HCT116 (cell line): ENCODE measurements around the gene HOXC11. TPM values are rescaled to one million over a fixed set of nuclear protein-coding genes. Genes with fewer than 3 reads are reported as not detected.

Experiments used
- ATAC-seq: fragments of 200-7000 bp; cut with Tn5 transposase; 2 replicates; pipeline ENCODE4 v1.9.1; 2020; ENCODE audit warnings: mild to moderate bottlenecking, moderate library complexity
- BruUV-seq: library from RNA; stranded (reverse); fragments of 400-500 nt; replicated peaks from 2 replicates; lab custom pipeline; 2021; lab: Mats Ljungman, UMichigan
- CTCF ChIA-PET: fragments of 300-600 bp; sonication (Branson Sonifier 250); formaldehyde crosslinking; loops from one replicate; lab custom pipeline; 2021; ENCODE audit warnings: antibody characterized with exemption; lab: Charles Lee
- POLR2A ChIA-PET: fragments of 300-600, 350-600 bp; sonication (Branson Sonifier 250); formaldehyde crosslinking; loops from one replicate; lab custom pipeline; 2021; ENCODE audit warnings: antibody characterized with exemption; lab: Charles Lee
- RAD21 ChIA-PET, 2 experiments: fragments of 300-600 bp; sonication (Branson Sonifier 250); formaldehyde crosslinking; loops; one replicate each; lab custom pipeline; 2023; ENCODE audit warnings: low total read pairs in 2 of 2; ENCODE audit not compliant: uncharacterized antibody in 2 of 2, unreplicated experiment in 2 of 2, low non-redundant PET in 1 of 2; lab: Charles Lee
- DNase-seq: peaks from one replicate; pipeline ENCODE4 v3.0.0-alpha.2; 2010; ENCODE audit warnings: low read depth, low spot score
- H2AFZ ChIP-seq: fragments of 200-600 bp; shearing (Covaris generic), sonication (generic); 2 replicates; pipeline ENCODE4 v1.6.1; 2017; ENCODE audit warnings: low read depth, mixed run types, mixed read lengths, antibody characterized with exemption, low read length; ENCODE audit not compliant: poor library complexity, severe bottlenecking
- H3K27ac ChIP-seq: 2 replicates; pipeline ENCODE4 v1.5.1; 2012; ENCODE audit warnings: low read depth, low read length
- H3K27me3 ChIP-seq: fragments of 200-600 bp; sonication (generic); 2 replicates; pipeline ENCODE4 v1.6.1; 2016; ENCODE audit warnings: mixed run types, low read length, mixed read lengths; ENCODE audit not compliant: insufficient read depth
- H3K36me3 ChIP-seq, 2 experiments: fragments of 200-500 bp in 1 of 2; fragments of 200-600 bp in 1 of 2; sonication (Bioruptor generic) in 1 of 2; sonication (generic) in 1 of 2; 2 replicates each; pipeline versions ENCODE4 v1.5.1 to v1.6.1; 2014 to 2016; ENCODE audit warnings: low read length in 2 of 2, inconsistent platforms in 1 of 2, mixed read lengths in 1 of 2, mixed run types in 1 of 2; ENCODE audit not compliant: insufficient read depth in 2 of 2, control insufficient read depth in 1 of 2
- H3K4me1 ChIP-seq, 2 experiments: fragments of 200-600 bp in 1 of 2; sonication (generic) in 1 of 2; 2 replicates each; pipeline versions ENCODE4 v1.5.1 to v1.6.1; 2012 to 2017; ENCODE audit warnings: low read length in 2 of 2, inconsistent platforms in 1 of 2, mild to moderate bottlenecking in 1 of 2, mixed read lengths in 1 of 2, mixed run types in 1 of 2, moderate library complexity in 1 of 2; ENCODE audit not compliant: insufficient read depth in 2 of 2, control insufficient read depth in 1 of 2
- H3K4me2 ChIP-seq: fragments of 200-600 bp; sonication (generic); 2 replicates; pipeline ENCODE4 v1.6.1; 2017; ENCODE audit warnings: mixed run types, low read length, mixed read lengths
- H3K4me3 ChIP-seq, 2 experiments: fragments of 200-600 bp in 1 of 2; sonication (generic) in 1 of 2; replicated peaks in 1 of 2; 2 replicates each; pipeline ENCODE4 v1.5.1; 2011 to 2016; ENCODE audit warnings: low read length in 2 of 2, control low read depth in 1 of 2, low read depth in 1 of 2, mild to moderate bottlenecking in 1 of 2, mixed read lengths in 1 of 2, mixed run types in 1 of 2
- H3K79me2 ChIP-seq: fragments of 200-600 bp; sonication (generic); 2 replicates; pipeline ENCODE4 v1.6.1; 2017; ENCODE audit warnings: mild to moderate bottlenecking, mixed run types, low read length, moderate library complexity, mixed read lengths; ENCODE audit not compliant: insufficient read depth
- H3K9ac ChIP-seq: fragments of 200-600 bp; sonication (generic); 2 replicates; pipeline ENCODE4 v1.6.1; 2016; ENCODE audit warnings: low read length, mixed read lengths
- H3K9me2 ChIP-seq: fragments of 200-600 bp; sonication (generic), shearing (Covaris generic); 2 replicates; pipeline ENCODE4 v1.6.1; 2017; ENCODE audit warnings: mixed run types, mild to moderate bottlenecking, moderate library complexity; ENCODE audit not compliant: insufficient read depth
- H3K9me3 ChIP-seq, 2 experiments: fragments of 200-500 bp in 1 of 2; fragments of 200-600 bp in 1 of 2; sonication (Bioruptor generic) in 1 of 2; sonication (generic) in 1 of 2; 2 replicates each; pipeline ENCODE4 v1.6.1; 2014 to 2017; ENCODE audit warnings: low read length in 2 of 2, mixed read lengths in 2 of 2, inconsistent platforms in 1 of 2, low read depth in 1 of 2, mild to moderate bottlenecking in 1 of 2, mixed run types in 1 of 2, moderate library complexity in 1 of 2; ENCODE audit not compliant: control insufficient read depth in 1 of 2, insufficient read depth in 1 of 2
- H4K20me1 ChIP-seq: fragments of 200-600 bp; sonication (generic), shearing (Covaris generic); 2 replicates; pipeline ENCODE4 v1.6.1; 2017; ENCODE audit warnings: mixed run types, mild to moderate bottlenecking, moderate library complexity; ENCODE audit not compliant: insufficient read depth
- CEBPB ChIP-seq: IDR thresholded peaks from 2 replicates; pipeline ENCODE4 v1.6.1; 2012; ENCODE audit warnings: low read depth
- CTCF ChIP-seq, 3 experiments: fragments of 200-600 bp in 1 of 3; sonication (generic) in 1 of 3; IDR thresholded peaks in 2 of 3; conservative IDR thresholded peaks in 1 of 3; 2 replicates each; pipeline ENCODE4 v1.5.1; 2012 to 2017; ENCODE audit warnings: low read depth in 2 of 3, low read length in 2 of 3, antibody characterized with exemption in 1 of 3, borderline replicate concordance in 1 of 3, control low read depth in 1 of 3, mild to moderate bottlenecking in 1 of 3, mixed read lengths in 1 of 3, mixed run types in 1 of 3, moderate library complexity in 1 of 3; ENCODE audit not compliant: insufficient read depth in 1 of 3
- EGR1 ChIP-seq: IDR thresholded peaks from 2 replicates; pipeline ENCODE4 v1.6.1; 2012; ENCODE audit warnings: low read depth
- EZH2phosphoT487 ChIP-seq: fragments of 200-600 bp; IDR thresholded peaks from 2 replicates; pipeline ENCODE4 v1.6.1; 2018; ENCODE audit warnings: antibody characterized with exemption, borderline replicate concordance
- JUND ChIP-seq: IDR thresholded peaks from 2 replicates; pipeline ENCODE4 v1.6.1; 2012
- POLR2A ChIP-seq: IDR thresholded peaks from 2 replicates; pipeline ENCODE4 v1.7.0; 2011; ENCODE audit warnings: borderline replicate concordance; ENCODE audit not compliant: insufficient read depth, insufficient read length; ENCODE audit errors: extremely low read depth
- POLR2AphosphoS5 ChIP-seq: IDR thresholded peaks from 2 replicates; pipeline ENCODE4 v1.6.1; 2011; ENCODE audit warnings: mild to moderate bottlenecking, low read depth, low read length, moderate library complexity
- RAD21 ChIP-seq: IDR thresholded peaks from 2 replicates; pipeline ENCODE4 v1.6.1; 2012; ENCODE audit warnings: low read depth, mild to moderate bottlenecking
- REST ChIP-seq: IDR thresholded peaks from 2 replicates; pipeline ENCODE4 v1.6.1; 2012; ENCODE audit warnings: low read depth
- SIN3A ChIP-seq: IDR thresholded peaks from 2 replicates; pipeline ENCODE4 v1.6.1; 2012; ENCODE audit warnings: low read depth
- SP1 ChIP-seq: IDR thresholded peaks from 2 replicates; pipeline ENCODE4 v1.6.1; 2012; ENCODE audit warnings: low read depth
- TCF7L2 ChIP-seq: IDR thresholded peaks from 2 replicates; pipeline ENCODE4 v1.7.0; 2011; ENCODE audit warnings: borderline replicate concordance, inconsistent platforms; ENCODE audit not compliant: insufficient read depth, insufficient read length; ENCODE audit errors: extremely low read depth
- ZFX ChIP-seq: fragments of 450-650 bp; IDR thresholded peaks from 2 replicates; pipeline ENCODE4 v1.6.1; 2017
- intact Hi-C: fragments of 100-400 bp; cut with micrococcal nuclease; formaldehyde crosslinking; loops from 2 replicates; pipeline ENCODE4 v1.10.0; 2022
- total RNA-seq: library from RNA; stranded (reverse); gene quantifications from one replicate; pipeline ENCODE4 v1.2.1, GENCODE V29; 2021; ENCODE audit not compliant: unreplicated experiment
- TF ChIP-seq, protein P1 (sequence below): IDR thresholded peaks from 2 replicates; pipeline ENCODE4 v1.6.1; 2012

HOXC11 gene
- total RNA-seq, 1 experiment from 2014 or later, result 0.22 TPM

GRCh38 chr12:53969588-53970259 is 3.2 kb upstream of the HOXC11 start (continued):
- TF ChIP-seq POLR2AphosphoS5 (no peak), CTCF (IDR thresholded peaks at IDR 0.05 in 2 of 3, conservative IDR thresholded peaks at IDR 0.05 in 1 of 3; ENCODE audit: borderline replicate concordance in 1 of 3, insufficient read depth in 1 of 3, low read depth in 2 of 3, low read length in 2 of 3) (no peak), TCF7L2 (no peak), SIN3A (no peak), SP1 (no peak), JUND (no peak)

GRCh38 chr12:53970451-53970850 is 2.5 kb upstream of the HOXC11 start:
- Histone ChIP-seq H3K36me3 (no peaks in the 10 kb centered on the region), H3K27ac (no peak overlapping the region), H3K4me2 (no peak overlapping the region), H3K4me3 (no peak overlapping the region), H3K79me2 (no peaks in the 10 kb centered on the region), H3K4me1 (peaks cover 0 to 14% of the 10 kb centered on the region in 2 experiments; a peak in 2 of 4 replicates), H3K9ac (no peak overlapping the region), H4K20me1 (no peaks in the 10 kb centered on the region), H3K9me3 (no peaks in the 10 kb centered on the region), H3K9me2 (no peaks in the 10 kb centered on the region), H2AFZ (no peak overlapping the region), H3K27me3 (peaks cover 4% of the 10 kb centered on the region; the same call in 1 of the 2 replicates)
- ChIA-PET RAD21 (no interaction called here), POLR2A (no interaction called here), CTCF (no interaction called here)
- ATAC-seq (no peak), DNase-seq (no peak)
- TF ChIP-seq POLR2AphosphoS5 (no peak), EGR1 (no peak), EZH2phosphoT487 (no peak), CEBPB (no peak), ZFX (no peak), CTCF (IDR thresholded peaks at IDR 0.05 in 2 of 3, conservative IDR thresholded peaks at IDR 0.05 in 1 of 3; ENCODE audit: borderline replicate concordance in 1 of 3, insufficient read depth in 1 of 3, low read depth in 2 of 3, low read length in 2 of 3) (no peak), POLR2A (no peak), SP1 (no peak), REST (no peak), RAD21 (no peak)
- TF ChIP-seq, protein P1, sequence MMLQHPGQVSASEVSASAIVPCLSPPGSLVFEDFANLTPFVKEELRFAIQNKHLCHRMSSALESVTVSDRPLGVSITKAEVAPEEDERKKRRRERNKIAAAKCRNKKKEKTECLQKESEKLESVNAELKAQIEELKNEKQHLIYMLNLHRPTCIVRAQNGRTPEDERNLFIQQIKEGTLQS, result no peak
- intact Hi-C loops, result no loop called here
- BruUV-seq, result no TSS peak
